Tibial artery (tissue), 4 donors: Measurements from ENCODE around the gene CEP72.

Source experiments
- DNase-seq, 2 donors: peaks; one replicate each; pipeline ENCODE4 v3.0.0-alpha.2; 2019
- H3K27ac ChIP-seq, 2 donors: fragments of 200-600 bp; sonication (generic) in 1 of 2; 1 replicate in 1 of 2; 2 replicates in 1 of 2; pipeline ENCODE4 v1.5.1; 2018 to 2019; ENCODE audit warnings: mild to moderate bottlenecking in 1 of 2
- H3K27me3 ChIP-seq, 2 donors: fragments of 200-600 bp; sonication (generic) in 1 of 2; one replicate each; pipeline versions ENCODE4 v1.5.1 to v1.6.0; 2016 to 2019
- H3K36me3 ChIP-seq, 3 donors: fragments of 200-600 bp; sonication (generic) in 2 of 3; one replicate each; pipeline ENCODE4 v1.5.1; 2016 to 2019; ENCODE audit warnings: mild to moderate bottlenecking in 2 of 3
- H3K4me1 ChIP-seq, 4 donors: fragments of 200-600 bp; sonication (generic) in 2 of 4; 1 replicate in 3 of 4; 2 replicates in 1 of 4; pipeline ENCODE4 v1.5.1; 2016 to 2019
- H3K4me3 ChIP-seq, 2 donors: fragments of 200-600 bp; sonication (generic) in 1 of 2; 1 replicate in 1 of 2; 2 replicates in 1 of 2; pipeline ENCODE4 v1.5.1; 2018 to 2019; ENCODE audit warnings: mild to moderate bottlenecking in 2 of 2
- H3K9me3 ChIP-seq, 3 donors: fragments of 200-600 bp; sonication (generic) in 1 of 3; one replicate each; pipeline ENCODE4 v1.5.1; 2016 to 2019
- intact Hi-C: fragments of 100-400 bp; cut with DNase I; formaldehyde crosslinking; loops from one replicate; pipeline ENCODE4 v1.15.0; 2023; ENCODE audit warnings: low total_unique reads
- TF ChIP-seq, protein P1 (sequence below), 2 experiments: fragments of 200-600 bp in 1 of 2; fragments of 450-650 bp in 1 of 2; IDR thresholded peaks; one replicate each; pipeline ENCODE4 v1.5.1; 2017 to 2019; ENCODE audit warnings: antibody characterized with exemption in 2 of 2, mild to moderate bottlenecking in 1 of 2, moderate library complexity in 1 of 2

The CEP72 gene

DNA sequence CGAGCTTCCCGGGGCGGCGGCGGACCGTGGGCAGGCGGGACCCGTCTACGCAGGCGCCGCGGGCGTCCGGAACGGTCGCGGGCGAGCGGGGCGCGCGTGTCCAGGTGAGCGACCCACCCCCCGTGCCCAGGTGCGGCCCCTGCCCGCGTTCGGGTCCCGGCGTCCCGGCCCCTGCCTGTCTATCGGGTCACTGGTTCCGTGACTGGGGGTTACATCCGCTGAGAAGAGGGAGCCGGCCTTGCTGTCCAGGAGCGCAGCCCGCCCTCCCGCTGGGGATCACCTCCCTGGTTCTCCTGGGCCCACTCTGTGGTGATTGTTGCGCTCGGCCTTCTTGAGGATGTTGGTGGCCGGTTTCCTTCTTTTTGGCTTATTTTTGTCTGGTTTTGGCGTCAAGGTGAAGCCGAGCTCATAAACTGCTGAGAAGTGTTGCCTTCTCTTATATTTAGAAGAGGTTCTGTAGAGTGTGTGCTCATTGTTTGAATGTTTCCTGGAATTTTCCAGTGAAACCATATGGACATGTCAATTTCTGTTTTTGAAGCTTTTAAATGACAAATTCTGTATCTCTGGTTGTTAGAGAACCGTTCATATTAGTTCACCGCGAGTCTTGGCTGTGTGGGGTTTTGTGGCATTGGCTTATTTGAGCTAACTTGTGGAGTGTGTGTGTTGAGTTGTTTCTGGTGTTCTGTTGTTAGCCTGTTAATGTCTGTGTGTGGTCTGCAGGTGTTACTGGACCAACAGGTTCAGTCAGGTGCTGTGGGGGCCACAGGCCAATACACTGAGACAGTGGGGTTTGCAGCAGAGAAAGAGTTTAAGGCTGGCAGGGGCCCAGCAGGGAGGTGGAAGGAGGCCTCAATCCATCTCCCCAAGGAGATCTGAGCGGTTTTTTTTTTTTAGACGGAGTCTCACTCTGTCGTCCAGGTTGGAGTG, 621 bp downstream of the CEP72 start:
- DNase-seq = peak in 1 of 2 donors; percentile 69
- TF ChIP-seq, protein P1, sequence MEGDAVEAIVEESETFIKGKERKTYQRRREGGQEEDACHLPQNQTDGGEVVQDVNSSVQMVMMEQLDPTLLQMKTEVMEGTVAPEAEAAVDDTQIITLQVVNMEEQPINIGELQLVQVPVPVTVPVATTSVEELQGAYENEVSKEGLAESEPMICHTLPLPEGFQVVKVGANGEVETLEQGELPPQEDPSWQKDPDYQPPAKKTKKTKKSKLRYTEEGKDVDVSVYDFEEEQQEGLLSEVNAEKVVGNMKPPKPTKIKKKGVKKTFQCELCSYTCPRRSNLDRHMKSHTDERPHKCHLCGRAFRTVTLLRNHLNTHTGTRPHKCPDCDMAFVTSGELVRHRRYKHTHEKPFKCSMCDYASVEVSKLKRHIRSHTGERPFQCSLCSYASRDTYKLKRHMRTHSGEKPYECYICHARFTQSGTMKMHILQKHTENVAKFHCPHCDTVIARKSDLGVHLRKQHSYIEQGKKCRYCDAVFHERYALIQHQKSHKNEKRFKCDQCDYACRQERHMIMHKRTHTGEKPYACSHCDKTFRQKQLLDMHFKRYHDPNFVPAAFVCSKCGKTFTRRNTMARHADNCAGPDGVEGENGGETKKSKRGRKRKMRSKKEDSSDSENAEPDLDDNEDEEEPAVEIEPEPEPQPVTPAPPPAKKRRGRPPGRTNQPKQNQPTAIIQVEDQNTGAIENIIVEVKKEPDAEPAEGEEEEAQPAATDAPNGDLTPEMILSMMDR (IDR thresholded peaks at IDR 0.05) = no peak
- Histone ChIP-seq H3K9me3 (no peaks in the 10 kb centered on the region), H3K36me3 (no peaks in the 10 kb centered on the region), H3K4me3 (peak overlapping the region; percentile 69 to 77), H3K27me3 (peaks cover 0 to 10% of the 10 kb centered on the region in 2 donors), H3K27ac (peak overlapping the region in 1 of 2 donors; percentile 14), H3K4me1 (peaks cover 0 to 25% (median 9%) of the 10 kb centered on the region in 4 donors)
- intact Hi-C loops = loop anchor here (10.0 kb wide), 1 partner anchor 1182 kb away; the partner anchor contains the start of gene MRPL36

DNA sequence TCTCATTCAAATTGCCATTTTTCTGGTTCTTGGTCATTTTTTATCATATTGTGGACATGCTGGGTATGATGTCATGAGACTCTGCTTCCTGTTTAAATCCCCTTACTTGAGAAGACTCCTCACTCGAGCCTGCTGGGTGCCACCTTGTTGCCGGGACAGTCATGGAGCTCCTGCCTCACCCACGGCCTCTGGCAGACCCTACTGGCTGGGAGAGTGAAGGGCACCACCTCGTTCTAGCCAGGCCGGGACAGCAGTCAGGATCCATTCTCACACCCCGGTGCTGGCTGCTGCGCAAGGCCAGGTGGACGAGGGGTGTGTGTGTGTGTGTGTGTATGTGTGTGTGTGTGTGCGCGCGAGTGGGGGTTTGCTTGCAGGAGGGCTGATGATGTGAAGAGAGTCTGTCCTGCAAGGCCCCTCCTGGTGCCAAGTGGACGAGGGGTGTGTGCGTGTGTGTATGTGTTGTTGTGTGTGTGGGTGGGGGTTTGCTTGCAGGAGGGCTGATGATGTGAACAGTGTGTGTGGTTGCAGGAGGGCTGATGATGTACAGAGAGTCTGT, 4.4 kb downstream of the CEP72 start:
- DNase-seq = peak in 1 of 2 donors; percentile 45

DNA sequence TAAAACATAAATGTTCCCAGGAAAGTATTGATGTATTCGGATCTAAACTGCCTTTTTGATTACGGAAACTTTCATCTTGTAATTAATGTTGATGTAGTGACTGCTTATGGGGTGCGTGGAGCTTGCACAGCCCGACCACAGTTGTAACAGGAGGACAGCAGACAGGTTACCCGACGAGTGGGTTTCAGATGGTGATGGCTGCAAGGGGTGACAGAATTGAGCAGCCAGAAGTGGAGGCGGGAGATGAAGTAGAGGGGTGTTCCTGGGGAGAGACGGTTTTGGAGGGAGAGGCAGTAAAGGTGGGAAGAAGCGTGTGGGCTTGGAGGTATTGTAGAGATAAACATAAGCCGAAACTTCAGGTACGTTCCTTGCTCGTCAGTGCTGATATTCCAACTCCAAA, 5.8 kb downstream of the CEP72 start:
- Histone ChIP-seq H3K4me3 (no peak overlapping the region), H3K4me1 (peaks cover 0 to 7% (median 1%) of the 10 kb centered on the region in 4 donors), H3K36me3 (peaks cover 12 to 38% (median 21%) of the 10 kb centered on the region in 3 donors), H3K27ac (no peak overlapping the region), H3K9me3 (no peaks in the 10 kb centered on the region), H3K27me3 (no peaks in the 10 kb centered on the region)
- DNase-seq = peak in 1 of 2 donors; percentile 12
- TF ChIP-seq, protein P1 (IDR thresholded peaks at IDR 0.05) = no peak
- intact Hi-C loops = loop anchor here (10.0 kb wide), 1 partner anchor 1177 kb away; the partner anchor contains the start of gene MRPL36

More for the DNA sequence above, 4.4 kb downstream of the CEP72 start:
- no peaks in the 10 kb centered on the region for H3K27me3 ChIP-seq
- intact Hi-C loops = loop anchor here (10.0 kb wide), 1 partner anchor 1178 kb away; the partner anchor contains the start of gene MRPL36
- H3K36me3 ChIP-seq = peaks cover 12 to 27% (median 20%) of the 10 kb centered on the region in 3 donors
- H3K9me3 ChIP-seq = no peaks in the 10 kb centered on the region
- TF ChIP-seq, protein P1 (IDR thresholded peaks at IDR 0.05) = no peak
- no peak overlapping the region for H3K4me3 ChIP-seq
- H3K4me1 ChIP-seq = peaks cover 0 to 17% (median 7%) of the 10 kb centered on the region in 4 donors
- H3K27ac ChIP-seq = no peak overlapping the region

DNA sequence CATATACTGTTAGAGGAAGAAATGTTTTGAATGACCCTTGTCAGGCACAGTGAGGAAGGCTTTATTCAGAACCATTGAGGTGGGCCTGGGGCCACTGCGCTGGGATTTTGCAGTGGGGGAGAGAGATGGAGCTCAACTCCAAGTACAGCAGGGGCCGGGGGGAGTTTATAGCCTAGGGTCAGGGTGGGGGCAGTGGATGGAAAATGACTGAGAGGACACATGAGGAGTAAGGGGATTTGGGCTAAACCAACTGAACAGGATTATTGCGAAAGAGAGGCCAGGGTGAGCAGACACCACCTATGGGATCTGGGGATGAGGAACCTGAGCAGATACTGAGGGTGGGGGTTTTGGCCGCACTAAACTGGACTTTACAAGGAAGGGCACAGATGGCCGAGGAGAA, 6.3 kb downstream of the CEP72 start:
- no peaks in the 10 kb centered on the region for H3K9me3 ChIP-seq
- intact Hi-C loops = loop anchor here (10.0 kb wide), 1 partner anchor 1176 kb away; the partner anchor contains the start of gene MRPL36
- H3K4me1 ChIP-seq = peaks cover 0 to 1% (median 0%) of the 10 kb centered on the region in 4 donors
- no peaks in the 10 kb centered on the region for H3K27me3 ChIP-seq
- no peak overlapping the region for H3K27ac ChIP-seq
- peak in 1 of 2 donors; percentile 29 for DNase-seq
- H3K36me3 ChIP-seq = peaks cover 12 to 44% (median 21%) of the 10 kb centered on the region in 3 donors
- TF ChIP-seq, protein P1 (IDR thresholded peaks at IDR 0.05) = no peak
- no peak overlapping the region for H3K4me3 ChIP-seq

DNA sequence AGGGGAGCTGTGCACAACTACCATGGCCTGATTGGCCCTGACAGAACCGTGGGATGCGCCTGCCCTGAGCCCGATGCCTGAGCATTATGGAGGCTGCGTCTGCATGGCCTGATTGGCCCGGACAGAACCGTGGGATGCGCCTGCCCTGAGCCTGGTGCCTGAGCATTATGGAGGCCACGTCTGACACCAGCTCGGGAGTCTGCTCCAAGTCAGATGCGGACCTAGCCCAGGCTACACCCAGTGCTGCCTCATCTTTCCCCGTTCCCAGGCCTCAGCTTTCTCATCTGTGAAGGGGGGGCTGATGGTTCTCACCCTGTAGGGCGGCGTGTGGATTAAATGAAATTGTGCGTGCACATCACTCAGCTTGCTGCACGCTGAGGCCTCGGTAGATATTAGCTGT, 7.3 kb downstream of the CEP72 start:
- peak in 1 of 2 donors; percentile 40 for DNase-seq
- H3K9me3 ChIP-seq = no peaks in the 10 kb centered on the region
- no peaks in the 10 kb centered on the region for H3K27me3 ChIP-seq
- intact Hi-C loops = loop anchor here (10.0 kb wide), 1 partner anchor 1175 kb away; the partner anchor contains the start of gene MRPL36
- no peak overlapping the region for H3K27ac ChIP-seq
- peaks cover 12 to 52% (median 21%) of the 10 kb centered on the region in 3 donors for H3K36me3 ChIP-seq
- TF ChIP-seq, protein P1 (IDR thresholded peaks at IDR 0.05) = no peak
- H3K4me3 ChIP-seq = no peak overlapping the region
- H3K4me1 ChIP-seq = no peaks in the 10 kb centered on the region
